GM18873 (cell line): ENCODE results near the gene LRRFIP1.
"Not testable (repeated sequence)": the region's sequence is repeated elsewhere in the genome, so short reads cannot be mapped to it uniquely, and the experiment has no call there.

Source experiments
- ATAC-seq: cut with Tn5 transposase; IDR thresholded peaks from one replicate; pipeline ENCODE4 v1.9.1; 2021; ENCODE audit warnings: mild to moderate bottlenecking, moderate library complexity, moderate number of reproducible peaks; ENCODE audit not compliant: unreplicated experiment, low FRiP score

The LRRFIP1 gene

GRCh38 chr2:237657063-237657462 is 29.7 kb downstream of the LRRFIP1 start:
- no peak for ATAC-seq

GRCh38 chr2:237660381-237660900 is 33.1 kb downstream of the LRRFIP1 start:
- ATAC-seq, result no peak

- ATAC-seq, result no peak
Measured at GRCh38 chr2:237661270-237661669, 33.9 kb downstream of the LRRFIP1 start.

GRCh38 chr2:237661799-237662328 is 34.5 kb downstream of the LRRFIP1 start:
- no peak for ATAC-seq

GRCh38 chr2:237662671-237663093 is 35.3 kb downstream of the LRRFIP1 start:
- ATAC-seq, result no peak

- ATAC-seq, result no peak
Measured at GRCh38 chr2:237663517-237664110, 36.2 kb downstream of the LRRFIP1 start.

- ATAC-seq, result no peak
Measured at GRCh38 chr2:237664151-237664550, 36.8 kb downstream of the LRRFIP1 start.

- ATAC-seq, result no peak
Measured at GRCh38 chr2:237665713-237666143, 38.3 kb downstream of the LRRFIP1 start.

GRCh38 chr2:237666606-237667005 is 39.2 kb downstream of the LRRFIP1 start:
- no peak for ATAC-seq

GRCh38 chr2:237667050-237667576 is 39.7 kb downstream of the LRRFIP1 start:
- ATAC-seq, result not testable (repeated sequence)

GRCh38 chr2:237667893-237668292 is 40.5 kb downstream of the LRRFIP1 start:
- ATAC-seq, result no peak

GRCh38 chr2:237668440-237668839 is 41.1 kb downstream of the LRRFIP1 start:
- ATAC-seq, result no peak

- no peak for ATAC-seq
Measured at GRCh38 chr2:237669283-237669627, 41.9 kb downstream of the LRRFIP1 start.

- ATAC-seq, result peak; percentile 52
Measured at GRCh38 chr2:237669628-237670392, 42.4 kb downstream of the LRRFIP1 start.

- ATAC-seq, result no peak
Measured at GRCh38 chr2:237670641-237671040, 43.3 kb downstream of the LRRFIP1 start.

GRCh38 chr2:237671466-237672138 is 44.2 kb downstream of the LRRFIP1 start:
- no peak for ATAC-seq

- ATAC-seq, result no peak
Measured at GRCh38 chr2:237672731-237673129, 45.3 kb downstream of the LRRFIP1 start.

GRCh38 chr2:237673130-237674001 is 46.0 kb downstream of the LRRFIP1 start:
- no peak for ATAC-seq

- peak; percentile 85 for ATAC-seq
Measured at GRCh38 chr2:237674731-237675276, 47.4 kb downstream of the LRRFIP1 start.

- no peak for ATAC-seq
Measured at GRCh38 chr2:237675316-237675715, 47.9 kb downstream of the LRRFIP1 start.
